Adrenal gland (tissue), 5 donors: Measurements from ENCODE around the gene APLNR.

Experiments used
- CTCF ChIP-seq, 6 experiments: fragments of 450-650 bp in 4 of 6; fragments of 200-600 bp in 2 of 6; sonication (generic) in 1 of 6; IDR thresholded peaks; 1 replicate in 5 of 6; 2 replicates in 1 of 6; pipeline versions ENCODE4 v1.5.1 to v1.8.0; 2016 to 2021; ENCODE audit warnings: antibody characterized with exemption in 6 of 6, mild to moderate bottlenecking in 2 of 6, moderate library complexity in 1 of 6
- POLR2A ChIP-seq, 2 donors: fragments of 450-650 bp; IDR thresholded peaks; one replicate each; pipeline ENCODE4 v1.6.1; 2017; ENCODE audit warnings: antibody characterized with exemption in 2 of 2, mild to moderate bottlenecking in 2 of 2, moderate library complexity in 1 of 2
- donor health status: DM: no; HTN: no; CAD: no.

DNA sequence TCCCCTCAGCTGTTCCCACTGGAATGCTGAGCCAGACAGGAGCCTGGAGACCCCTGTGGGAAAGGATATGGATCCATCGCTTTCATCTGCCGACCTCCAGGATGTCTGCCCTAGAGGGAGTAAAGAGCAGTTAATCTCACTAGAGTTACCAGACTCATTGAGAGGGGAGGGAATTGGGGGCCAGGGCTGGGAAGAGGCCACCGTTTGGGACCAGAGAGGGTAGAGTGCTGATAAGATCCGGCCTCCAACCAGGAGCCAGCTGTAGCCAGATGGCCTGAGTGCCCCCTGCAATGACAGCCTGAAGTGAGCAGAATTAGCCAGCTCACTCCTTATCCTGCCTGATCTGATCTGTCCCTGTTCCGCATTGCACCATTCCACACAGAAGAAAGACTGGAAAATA is 3.7 kb upstream of the APLNR start:
- TF ChIP-seq CTCF (IDR thresholded peaks at IDR 0.05), result no peak
- no peak for TF ChIP-seq POLR2A (IDR thresholded peaks at IDR 0.05)
